IMR-90 (cell line): ENCODE data around the gene PELI1. TPM values are rescaled to one million over a fixed set of nuclear protein-coding genes. Genes with fewer than 3 reads are reported as not detected.

Experiments
- ATAC-seq: fragments of 200-7000 bp; cut with Tn5 transposase; 2 replicates; pipeline ENCODE4 v1.9.1; 2020; ENCODE audit warnings: low read depth, mild to moderate bottlenecking, moderate library complexity
- BruUV-seq: library from RNA; stranded (reverse); fragments of 400-500 nt; replicated peaks from 2 replicates; lab custom pipeline; 2021; lab: Mats Ljungman, UMichigan
- CTCF ChIA-PET: fragments of 300-600 bp; formaldehyde crosslinking; extraction: SDS; loops from one replicate; lab custom pipeline; 2021; ENCODE audit warnings: antibody characterized with exemption; lab: Yijun Ruan, JAX
- POLR2A ChIA-PET: fragments of 300-600 bp; sonication (Branson Sonifier 250); formaldehyde crosslinking; loops from one replicate; lab custom pipeline; 2022; ENCODE audit warnings: antibody characterized with exemption; ENCODE audit not compliant: unreplicated experiment; lab: Charles Lee
- DNase-seq: peaks from one replicate; pipeline ENCODE4 v3.0.0; 2013
- H2AFZ ChIP-seq: replicated peaks from 2 replicates; pipeline ENCODE3; 2013; ENCODE audit warnings: low read length, mild to moderate bottlenecking; ENCODE audit not compliant: poor library complexity
- H2AK5ac ChIP-seq: 2 replicates; pipeline ENCODE4 v1.6.1; 2013; ENCODE audit warnings: low read depth, low read length, inconsistent platforms
- H2AK9ac ChIP-seq: replicated peaks from 2 replicates; pipeline ENCODE3; 2013; ENCODE audit warnings: mild to moderate bottlenecking, low read depth, low read length, moderate library complexity; ENCODE audit not compliant: poor library complexity
- H2BK120ac ChIP-seq: 2 replicates; pipeline ENCODE4 v1.6.1; 2013; ENCODE audit warnings: low read depth, low read length, inconsistent platforms
- H2BK15ac ChIP-seq: 3 replicates; pipeline ENCODE4 v1.6.1; 2013; ENCODE audit warnings: low read depth, low read length, inconsistent platforms
- H2BK20ac ChIP-seq: 2 replicates; pipeline ENCODE4 v1.6.1; 2013; ENCODE audit warnings: low read depth, mild to moderate bottlenecking, inconsistent platforms, low read length, moderate library complexity
- H2BK5ac ChIP-seq: 2 replicates; pipeline ENCODE4 v1.6.1; 2013; ENCODE audit warnings: mild to moderate bottlenecking, low read depth, low read length, inconsistent platforms; ENCODE audit not compliant: poor library complexity, severe bottlenecking
- H3K14ac ChIP-seq: replicated peaks from 2 replicates; pipeline ENCODE4 v1.6.1; 2013; ENCODE audit warnings: low read depth, low read length, inconsistent platforms
- H3K18ac ChIP-seq: 2 replicates; pipeline ENCODE4 v1.6.1; 2013; ENCODE audit warnings: low read depth, low read length, control low read depth
- H3K23ac ChIP-seq: 2 replicates; pipeline ENCODE4 v1.6.1; 2013; ENCODE audit warnings: low read depth, low read length, inconsistent platforms
- H3K27ac ChIP-seq: 2 replicates; pipeline ENCODE4 v1.5.1; 2013; ENCODE audit warnings: mild to moderate bottlenecking, control low read depth, low read length; ENCODE audit not compliant: insufficient read depth
- H3K27me3 ChIP-seq: 2 replicates; pipeline ENCODE4 v1.6.1; 2013; ENCODE audit warnings: low read length; ENCODE audit not compliant: control insufficient read depth, insufficient read depth
- H3K36me3 ChIP-seq: 2 replicates; pipeline ENCODE4 v1.6.1; 2013; ENCODE audit warnings: low read length, mixed read lengths; ENCODE audit not compliant: control insufficient read depth, insufficient read depth
- H3K4ac ChIP-seq: 2 replicates; pipeline ENCODE4 v1.6.1; 2013; ENCODE audit warnings: low read depth, low read length, inconsistent platforms
- H3K4me1 ChIP-seq: 2 replicates; pipeline ENCODE4 v1.6.1; 2013; ENCODE audit warnings: low read length, mixed read lengths; ENCODE audit not compliant: control insufficient read depth, insufficient read depth
- H3K4me2 ChIP-seq: 2 replicates; pipeline ENCODE4 v1.6.1; 2013; ENCODE audit warnings: low read depth, mild to moderate bottlenecking, control low read depth, low read length, moderate library complexity
- H3K4me3 ChIP-seq: 2 replicates; pipeline ENCODE4 v1.5.1; 2013; ENCODE audit warnings: low read depth, mild to moderate bottlenecking, control low read depth, low read length, moderate library complexity; ENCODE audit not compliant: insufficient read depth
- H3K56ac ChIP-seq: 2 replicates; pipeline ENCODE4 v1.6.1; 2013; ENCODE audit warnings: low read length, inconsistent platforms; ENCODE audit not compliant: insufficient read depth; ENCODE audit errors: extremely low read depth
- H3K79me1 ChIP-seq, 2 experiments: 2 replicates each; pipeline ENCODE4 v1.6.1; 2013; ENCODE audit warnings: low read length in 2 of 2, inconsistent platforms in 1 of 2, low read depth in 1 of 2
- H3K9ac ChIP-seq: 2 replicates; pipeline ENCODE4 v1.6.1; 2013; ENCODE audit warnings: low read depth, low read length, control low read depth
- H3K9me1 ChIP-seq: 2 replicates; pipeline ENCODE4 v1.6.1; 2013; ENCODE audit warnings: low read length, inconsistent platforms; ENCODE audit not compliant: insufficient read depth
- H3K9me3 ChIP-seq: 2 replicates; pipeline ENCODE4 v1.6.1; 2013; ENCODE audit warnings: low read length; ENCODE audit not compliant: control insufficient read depth, insufficient read depth
- H4K20me1 ChIP-seq: 2 replicates; pipeline ENCODE4 v1.6.1; 2013; ENCODE audit warnings: low read length, inconsistent platforms; ENCODE audit not compliant: insufficient read depth
- H4K5ac ChIP-seq: 2 replicates; pipeline ENCODE4 v1.6.1; 2013; ENCODE audit warnings: mild to moderate bottlenecking, low read depth, low read length, control low read depth
- H4K8ac ChIP-seq, 2 experiments: 2 replicates each; pipeline ENCODE4 v1.6.1; 2013; ENCODE audit warnings: low read depth in 2 of 2, low read length in 2 of 2, control low read depth in 1 of 2, inconsistent platforms in 1 of 2
- H4K91ac ChIP-seq: 2 replicates; pipeline ENCODE4 v1.6.1; 2013; ENCODE audit warnings: low read depth, low read length, inconsistent platforms; ENCODE audit not compliant: insufficient read depth
- CEBPB ChIP-seq: IDR thresholded peaks from 2 replicates; pipeline ENCODE4 v1.6.1; 2012; ENCODE audit warnings: low read depth, low read length, improper control_type of control experiment
- CTCF ChIP-seq: conservative IDR thresholded peaks from 2 replicates; pipeline ENCODE4 v1.5.1; 2012; ENCODE audit warnings: mild to moderate bottlenecking, low read depth, low read length, improper control_type of control experiment
- FOS ChIP-seq: fragments of 150-350 bp; IDR thresholded peaks from 2 replicates; pipeline ENCODE4 v1.6.1; 2016; ENCODE audit warnings: low read depth, low read length
- MAFK ChIP-seq: IDR thresholded peaks from 2 replicates; pipeline ENCODE4 v1.6.1; 2012; ENCODE audit warnings: low read depth, low read length, improper control_type of control experiment
- NFE2L2 ChIP-seq: fragments of 150-350 bp; IDR thresholded peaks from 2 replicates; pipeline ENCODE4 v1.6.1; 2016; ENCODE audit warnings: low read depth, mild to moderate bottlenecking, low read length
- POLR2A ChIP-seq: IDR thresholded peaks from 2 replicates; pipeline ENCODE4 v1.6.1; 2012; ENCODE audit warnings: mild to moderate bottlenecking, low read depth, low read length
- RFX5 ChIP-seq: IDR thresholded peaks from 2 replicates; pipeline ENCODE4 v1.8.0; 2012; ENCODE audit warnings: low read depth, mild to moderate bottlenecking, low read length, moderate library complexity
- WGBS, 2 experiments: methylation state at CpG; one replicate each; pipeline versions ENCODE4 v1.1.5 to v1.1.7; 2013; ENCODE audit warnings: missing lambda C conversion rate in 2 of 2; ENCODE audit not compliant: insufficient read length in 1 of 2; ENCODE audit errors: extremely low coverage in 2 of 2; 5-methylcytosine and 5-hydroxymethylcytosine counted together
- dilution Hi-C: fragments of 300-500 bp; cut with HindIII; formaldehyde crosslinking; loops from one replicate; pipeline ENCODE4 v1.14.3; 2018; ENCODE audit warnings: low sequenced_read_pairs; ENCODE audit not compliant: unreplicated experiment
- in situ Hi-C: fragments of 300-500 bp; cut with MboI; formaldehyde crosslinking; loops from 3 replicates; pipeline ENCODE4 v1.14.3; 2019; ENCODE audit warnings: low sequenced_read_pairs, inconsistent platforms, mixed read lengths
- intact Hi-C: fragments of 100-400 bp; cut with micrococcal nuclease; formaldehyde crosslinking; loops from 2 replicates; pipeline ENCODE4 v1.10.0; 2022
- polyA plus RNA-seq, 3 experiments: library from polyadenylated mRNA; depleted of rRNA; stranded (reverse); fragments of >200 nt; gene quantifications; 2 replicates each; pipeline ENCODE4 v1.2.3, GENCODE V29; 2012; ENCODE audit warnings: low replicate concordance in 1 of 3
- total RNA-seq: library from RNA; depleted of rRNA; stranded (reverse); fragments of >200 nt; gene quantifications from 2 replicates; pipeline ENCODE4 v1.2.3, GENCODE V29; 2012

Gene PELI1
- total and polyA plus RNA-seq, 2 of the 4 experiments (the other 2 are of a cell fraction): 2.2 to 2.5 TPM

GRCh38 chr2:64112016-64112415 lies 32.2 kb downstream of the PELI1 start:
- no peak for TF ChIP-seq FOS
- no peak for TF ChIP-seq CEBPB
- TF ChIP-seq POLR2A: no peak
- TF ChIP-seq RFX5: no peak
- TF ChIP-seq MAFK: no peak
- TF ChIP-seq CTCF: no peak
- no peak for TF ChIP-seq NFE2L2
- H4K20me1 ChIP-seq: no peaks in the 10 kb centered on the region
- in situ Hi-C loops (no loop called here), intact Hi-C loops (no loop called here), dilution Hi-C loops (no loop called here)
- no peaks in the 10 kb centered on the region for H3K9me1 ChIP-seq
- H3K79me1 ChIP-seq: no peaks in the 10 kb centered on the region; a peak in 2 of 4 replicates
- H2BK20ac ChIP-seq: no peak overlapping the region
- BruUV-seq: no TSS peak
- no peak overlapping the region for H3K56ac ChIP-seq
- no peak overlapping the region for H4K91ac ChIP-seq
- H2AK5ac ChIP-seq: no peak overlapping the region
- no peak for DNase-seq
- H4K5ac ChIP-seq: no peak overlapping the region
- H3K4me1 ChIP-seq: no peaks in the 10 kb centered on the region; the same call in 1 of the 2 replicates
- POLR2A ChIA-PET: no interaction called here
- H3K14ac ChIP-seq: no peak overlapping the region
- no peak overlapping the region for H3K9ac ChIP-seq
- H3K27ac ChIP-seq: no peak overlapping the region
- no peak overlapping the region for H2BK15ac ChIP-seq
- H3K18ac ChIP-seq: no peak overlapping the region
- H3K4me3 ChIP-seq: no peak overlapping the region
- H2AFZ ChIP-seq: no peak overlapping the region
- H3K4ac ChIP-seq: no peak overlapping the region
- no peak overlapping the region for H2BK5ac ChIP-seq
- 0 out of 2 replicates have a peak, but pooled peaks cover 1% of the 10 kb centered on the region for H3K36me3 ChIP-seq
- H4K8ac ChIP-seq: no peak overlapping the region
- H3K9me3 ChIP-seq: no peaks in the 10 kb centered on the region
- H3K27me3 ChIP-seq: no peaks in the 10 kb centered on the region
- H3K23ac ChIP-seq: no peak overlapping the region
- H2AK9ac ChIP-seq: no peak overlapping the region
- no peak for ATAC-seq
- 50% methylated on average over 1 of the region's 4 CpGs; no CpG with 5 or more reads in 1 of the 2 experiments for WGBS, 2 experiments
- H2BK120ac ChIP-seq: no peak overlapping the region
- no peak overlapping the region for H3K4me2 ChIP-seq
- CTCF ChIA-PET: interaction anchor here (1.6 kb wide), 1 partner anchor 201 kb away, joined by 3 read pairs; no protein-coding TSS in a partner anchor
